ENCODE measurements around the gene APBA1.
A peak's percentile ranks its signal among the peaks of the same experiment; 100 is the strongest.

The APBA1 gene

DNA sequence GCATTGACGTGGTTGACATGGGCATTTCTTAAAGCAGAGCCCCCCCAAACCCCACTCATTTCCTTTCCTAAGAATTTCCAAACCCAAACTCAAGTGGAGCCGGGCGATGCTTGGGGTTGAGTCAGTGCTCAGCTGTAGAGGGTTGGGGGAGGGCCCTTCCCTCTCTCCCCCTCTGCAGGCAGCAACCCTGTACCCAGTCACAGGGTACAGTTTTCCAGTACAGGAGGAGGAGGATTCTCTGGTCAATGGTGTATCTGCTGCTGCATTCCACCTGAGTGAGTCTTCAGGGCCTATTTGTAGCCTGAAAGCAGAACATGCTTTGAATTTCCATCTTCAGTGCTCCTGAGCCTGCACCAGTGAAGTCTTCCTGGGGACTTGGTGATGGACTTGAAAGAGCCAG is 291.4 kb downstream of the APBA1 start:
- no peak overlapping the region for H3K4me3 ChIP-seq (ENCODE audit: control insufficient read depth, low read depth, low read length)
- DNase-seq (ENCODE audit: low read depth), result peak; percentile 24
- TF ChIP-seq, protein P1, sequence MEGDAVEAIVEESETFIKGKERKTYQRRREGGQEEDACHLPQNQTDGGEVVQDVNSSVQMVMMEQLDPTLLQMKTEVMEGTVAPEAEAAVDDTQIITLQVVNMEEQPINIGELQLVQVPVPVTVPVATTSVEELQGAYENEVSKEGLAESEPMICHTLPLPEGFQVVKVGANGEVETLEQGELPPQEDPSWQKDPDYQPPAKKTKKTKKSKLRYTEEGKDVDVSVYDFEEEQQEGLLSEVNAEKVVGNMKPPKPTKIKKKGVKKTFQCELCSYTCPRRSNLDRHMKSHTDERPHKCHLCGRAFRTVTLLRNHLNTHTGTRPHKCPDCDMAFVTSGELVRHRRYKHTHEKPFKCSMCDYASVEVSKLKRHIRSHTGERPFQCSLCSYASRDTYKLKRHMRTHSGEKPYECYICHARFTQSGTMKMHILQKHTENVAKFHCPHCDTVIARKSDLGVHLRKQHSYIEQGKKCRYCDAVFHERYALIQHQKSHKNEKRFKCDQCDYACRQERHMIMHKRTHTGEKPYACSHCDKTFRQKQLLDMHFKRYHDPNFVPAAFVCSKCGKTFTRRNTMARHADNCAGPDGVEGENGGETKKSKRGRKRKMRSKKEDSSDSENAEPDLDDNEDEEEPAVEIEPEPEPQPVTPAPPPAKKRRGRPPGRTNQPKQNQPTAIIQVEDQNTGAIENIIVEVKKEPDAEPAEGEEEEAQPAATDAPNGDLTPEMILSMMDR (conservative IDR thresholded peaks at IDR 0.05; ENCODE audit: control insufficient read depth, insufficient read depth, low read depth, low read length), result no peak

DNA sequence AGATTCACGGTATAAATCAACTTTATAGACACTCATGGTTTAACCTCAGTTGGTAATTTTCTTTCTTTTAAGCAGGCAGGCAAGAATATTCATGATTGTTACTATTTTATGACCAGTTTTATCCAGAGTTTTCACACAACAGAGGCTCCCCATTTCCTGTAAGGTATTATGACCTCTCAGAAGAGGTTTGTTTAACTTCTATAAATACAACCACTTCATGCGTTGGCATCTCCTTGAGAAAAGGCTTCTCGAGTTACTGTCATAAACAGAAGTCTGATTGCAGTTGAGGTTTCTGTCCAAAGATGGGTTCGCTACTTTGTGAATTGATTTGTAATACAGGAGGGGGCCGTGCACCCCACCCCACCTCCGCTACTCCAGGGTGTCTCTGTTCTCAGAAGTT is 291.9 kb downstream of the APBA1 start:
- TF ChIP-seq, protein P1 (conservative IDR thresholded peaks at IDR 0.05; ENCODE audit: control insufficient read depth, insufficient read depth, low read depth, low read length), result no peak
- no peak overlapping the region for H3K4me3 ChIP-seq (ENCODE audit: control insufficient read depth, low read depth, low read length)
- no peak for DNase-seq (ENCODE audit: low read depth)

DNA sequence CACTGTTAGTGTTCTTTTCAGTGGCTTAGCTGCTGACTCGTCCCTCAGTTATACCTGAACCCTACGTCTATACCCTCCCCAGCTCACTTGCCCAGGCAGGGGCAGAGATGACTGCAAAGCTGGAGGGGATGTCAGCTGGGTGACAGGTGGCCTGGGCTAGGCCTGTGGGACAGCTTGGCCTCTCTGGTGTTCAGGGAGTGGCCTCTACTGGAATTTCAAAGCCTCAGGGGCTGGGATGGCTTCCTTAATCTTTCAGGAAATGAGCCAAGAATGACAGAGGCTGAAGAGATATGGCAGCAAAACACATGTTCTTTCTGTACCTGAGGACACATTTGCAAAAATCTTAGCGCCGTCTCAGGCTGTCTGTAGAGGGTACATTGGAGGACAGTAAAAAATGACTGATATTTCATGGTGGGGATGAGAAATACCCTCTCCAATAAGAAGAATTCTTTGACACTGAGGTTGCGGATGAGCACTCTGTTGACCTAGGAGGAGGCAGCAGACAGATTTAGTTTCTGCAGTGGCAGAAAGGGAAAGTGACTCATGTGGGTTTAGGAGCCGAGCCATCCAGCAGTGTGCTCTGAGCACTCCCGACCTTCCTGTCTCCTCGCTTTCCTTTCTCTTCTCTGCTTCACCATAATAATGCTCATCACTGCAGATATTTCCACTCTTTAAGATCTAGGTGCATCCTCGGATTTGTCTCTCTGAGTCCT is 292.7 kb downstream of the APBA1 start:
- H3K4me3 ChIP-seq (ENCODE audit: control insufficient read depth, low read depth, low read length), result no peak overlapping the region
- TF ChIP-seq, protein P1 (conservative IDR thresholded peaks at IDR 0.05; ENCODE audit: control insufficient read depth, insufficient read depth, low read depth, low read length), result no peak
- peak; percentile 74 for DNase-seq (ENCODE audit: low read depth)

DNA sequence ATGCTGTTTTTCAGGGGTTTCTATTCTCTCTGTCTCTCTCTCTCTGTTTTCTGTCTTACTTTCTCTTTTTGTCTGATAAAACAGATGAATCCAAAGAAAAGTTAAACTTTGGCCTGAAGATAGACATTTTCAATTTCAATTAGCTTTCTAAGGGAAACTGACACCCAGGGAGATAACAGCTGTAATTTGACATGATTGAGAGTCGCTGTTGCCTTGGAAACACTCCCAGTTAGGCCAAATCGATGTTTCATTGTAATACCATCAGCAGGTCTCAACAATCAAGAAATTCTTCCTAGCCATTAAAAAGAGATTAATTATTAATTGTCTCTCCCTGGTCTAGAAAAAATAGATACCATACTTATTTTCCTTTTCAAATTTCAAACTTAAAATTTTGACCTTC is 294.2 kb downstream of the APBA1 start:
- H3K4me3 ChIP-seq (ENCODE audit: control insufficient read depth, low read depth, low read length), result no peak overlapping the region
- DNase-seq (ENCODE audit: low read depth), result no peak
- TF ChIP-seq, protein P1 (conservative IDR thresholded peaks at IDR 0.05; ENCODE audit: control insufficient read depth, insufficient read depth, low read depth, low read length), result no peak
